K562 (cell line): Measurements from ENCODE around the gene PRKCQ. TPM values are rescaled to one million over a fixed set of nuclear protein-coding genes. Genes with fewer than 3 reads are reported as not detected.

Experiments
- ATAC-seq: fragments of 200-7000 bp; cut with Tn5 transposase; 3 replicates; pipeline ENCODE4 v1.9.1; 2020; ENCODE audit warnings: moderate library complexity
- BruUV-seq: library from RNA; stranded (reverse); fragments of 400-500 nt; replicated peaks from 2 replicates; lab custom pipeline; 2021; lab: Mats Ljungman, UMichigan
- CTCF ChIA-PET: fragments of 300-600 bp; formaldehyde crosslinking; extraction: SDS; loops from one replicate; lab custom pipeline; 2021; ENCODE audit warnings: low intra/inter-chr PET ratio; lab: Yijun Ruan, JAX
- POLR2A ChIA-PET: fragments of 300-600, 350-650 bp; sonication (Branson Sonifier 250); formaldehyde crosslinking; extraction: SDS; loops from one replicate; lab custom pipeline; 2021; ENCODE audit warnings: antibody characterized with exemption, inconsistent platforms; lab: Yijun Ruan, JAX
- DNase-seq, 4 experiments: peaks; one replicate each; pipeline versions ENCODE4 v3.0.0 to v3.0.0-alpha.2; 2011 to 2018; ENCODE audit warnings: low spot score in 3 of 4, mixed read lengths in 3 of 4; ENCODE audit errors: extremely low read depth in 1 of 4
- FAIRE-seq: peaks from 2 replicates; lab custom pipeline; 2011; peaks lifted over from hg19 to GRCh38; lab: Jason Lieb, UNC
- H2AFZ ChIP-seq: 2 replicates; pipeline ENCODE4 v1.6.0; 2011; ENCODE audit warnings: low read depth, low read length, control low read depth, inconsistent platforms
- H3K27ac ChIP-seq: fragments of 200-600 bp; 3 replicates; pipeline ENCODE4 v1.8.0; 2011; ENCODE audit warnings: low read depth, mild to moderate bottlenecking, control low read depth, inconsistent platforms, low read length, moderate library complexity, mixed read lengths; ENCODE audit errors: extremely low read depth
- H3K27me3 ChIP-seq, 2 experiments: fragments of 300-600 bp in 1 of 2; 2 replicates in 1 of 2; 3 replicates in 1 of 2; pipeline versions ENCODE4 v1.6.0 to v1.8.0; 2011; ENCODE audit warnings: inconsistent platforms in 2 of 2, low read length in 2 of 2, mild to moderate bottlenecking in 1 of 2, mixed read lengths in 1 of 2, moderate library complexity in 1 of 2; ENCODE audit not compliant: control insufficient read depth in 2 of 2, insufficient read depth in 2 of 2
- H3K36me3 ChIP-seq: fragments of 300-600 bp; 3 replicates; pipeline ENCODE4 v1.8.0; 2011; ENCODE audit warnings: mild to moderate bottlenecking, low read length, inconsistent platforms; ENCODE audit not compliant: control insufficient read depth, insufficient read depth
- H3K4me1 ChIP-seq, 2 experiments: fragments of 200-600 bp in 1 of 2; replicated peaks in 1 of 2; 2 replicates in 1 of 2; 3 replicates in 1 of 2; pipeline versions ENCODE4 v1.5.1 to v1.8.0; 2011; ENCODE audit warnings: inconsistent platforms in 2 of 2, low read length in 2 of 2, mild to moderate bottlenecking in 1 of 2, mixed read lengths in 1 of 2, moderate library complexity in 1 of 2; ENCODE audit not compliant: control insufficient read depth in 2 of 2, insufficient read depth in 2 of 2
- H3K4me2 ChIP-seq: 2 replicates; pipeline ENCODE4 v1.6.1; 2011; ENCODE audit warnings: low read length, control low read depth, inconsistent platforms, mixed read lengths; ENCODE audit not compliant: insufficient read depth
- H3K4me3 ChIP-seq: fragments of 200-600 bp; sonication (generic), shearing (Covaris generic); 2 replicates; pipeline ENCODE4 v1.5.1; 2016; ENCODE audit warnings: control low read depth, inconsistent platforms
- H3K79me2 ChIP-seq: fragments of 200-600 bp; 3 replicates; pipeline ENCODE4 v1.8.0; 2011; ENCODE audit warnings: low read length, inconsistent platforms; ENCODE audit not compliant: control insufficient read depth, insufficient read depth
- H3K9ac ChIP-seq, 2 experiments: 2 replicates each; pipeline versions ENCODE4 v1.6.0 to v1.6.1; 2011; ENCODE audit warnings: low read depth in 2 of 2, low read length in 2 of 2, control low read depth in 1 of 2, inconsistent platforms in 1 of 2, mild to moderate bottlenecking in 1 of 2, mixed read lengths in 1 of 2; ENCODE audit not compliant: insufficient read depth in 1 of 2
- H3K9me1 ChIP-seq: one replicate; pipeline ENCODE4 v1.6.0; 2011; ENCODE audit warnings: inconsistent platforms, mild to moderate bottlenecking, low read length, moderate library complexity; ENCODE audit not compliant: control insufficient read depth, insufficient read depth
- H3K9me3 ChIP-seq: replicated peaks from 2 replicates; pipeline ENCODE4 v1.5.1; 2011; ENCODE audit warnings: low read depth, low read length, inconsistent platforms; ENCODE audit not compliant: control insufficient read depth, insufficient read depth
- H4K20me1 ChIP-seq: replicated peaks from 2 replicates; pipeline ENCODE4 v1.6.1; 2011; ENCODE audit warnings: low read length, inconsistent platforms, mixed read lengths; ENCODE audit not compliant: control insufficient read depth, insufficient read depth
- KDM5B ChIP-seq: fragments of 200-600 bp; sonication (generic); IDR thresholded peaks from 2 replicates; pipeline ENCODE4 v1.6.1; 2012; ENCODE audit warnings: low read depth, mild to moderate bottlenecking, moderate library complexity, low read length, control low read depth, inconsistent platforms; ENCODE audit not compliant: insufficient replicate concordance
- NUFIP1 ChIP-seq: fragments of 450-650 bp; IDR thresholded peaks from 2 replicates; pipeline ENCODE4 v1.6.1; 2018; ENCODE audit not compliant: partially characterized antibody
- RBM34 ChIP-seq: fragments of 200-400 bp; formaldehyde crosslinking; IDR thresholded peaks from 2 replicates; pipeline ENCODE4 v1.6.1; 2018; ENCODE audit warnings: low read length, borderline replicate concordance; ENCODE audit not compliant: insufficient read depth
- SMARCA5 ChIP-seq: fragments of 450-650 bp; IDR thresholded peaks from 2 replicates; pipeline ENCODE4 v1.6.1; 2016
- WGBS: fragments of 100-300 bp; shearing (Covaris generic); methylation state at CpG from one replicate; pipeline ENCODE4 v1.1.6; 2016; ENCODE audit warnings: low coverage, mixed read lengths; ENCODE audit not compliant: insufficient coverage; ENCODE audit errors: missing lambda C conversion rate; 5-methylcytosine and 5-hydroxymethylcytosine counted together
- in situ Hi-C: fragments of 300-500 bp; cut with MboI; formaldehyde crosslinking; loops from 4 replicates; pipeline ENCODE4 v1.15.0; 2018; ENCODE audit warnings: inconsistent platforms, mixed read lengths
- intact Hi-C: fragments of 100-400 bp; cut with micrococcal nuclease; formaldehyde crosslinking; loops from 2 replicates; pipeline ENCODE4 v1.14.2; 2022
- polyA plus RNA-seq, 8 experiments: library from polyadenylated mRNA; depleted of rRNA in 4 of 8; stranded (reverse) in 5 of 8; unstranded in 3 of 8; fragments of >200 nt; fragmentation: Nextera tagmentation in 2 of 8; fragmentation: Illumina TruSeq in 1 of 8; extraction: Ambion mirVana in 2 of 8; extraction: Trizol in 1 of 8; gene quantifications; 2 replicates each; pipeline versions ENCODE4 v1.2.1 to v1.2.3, GENCODE V29; 2011 to 2014; ENCODE audit warnings: inconsistent platforms in 1 of 8, missing spikeins in 1 of 8
- total RNA-seq, 7 experiments: library from RNA; depleted of rRNA in 6 of 7; stranded (reverse); fragments of >200 nt in 6 of 7; fragmentation: Illumina TruSeq in 2 of 7; extraction: Trizol in 2 of 7; gene quantifications; 2 replicates each; pipeline versions ENCODE4 v1.2.1 to v1.2.3, GENCODE V29; 2011 to 2021; ENCODE audit warnings: low replicate concordance in 1 of 7
- TF ChIP-seq, protein P1 (sequence below): fragments of 250-450 bp; sonication (Bioruptor Pico); IDR thresholded peaks from 2 replicates; pipeline ENCODE4 v1.4.0; 2020
- TF ChIP-seq, protein P2 (sequence below): sonication (generic); formaldehyde crosslinking; IDR thresholded peaks from 2 replicates; pipeline ENCODE4 v1.8.1; 2023; ENCODE audit warnings: mild to moderate bottlenecking, missing genetic modification reagents

Gene PRKCQ
- total and polyA plus RNA-seq, 9 of the 15 experiments (the other 6 are each of a cell fraction or from before 2014, with no cell fraction given) = 4.4 to 23.3 (median 14.6) TPM

- TF ChIP-seq KDM5B = no peak
- no peak for TF ChIP-seq SMARCA5
Measured at GRCh38 chr10:6399231-6399741, 180.8 kb downstream of the PRKCQ start (continued).

GRCh38 chr10:6398399-6398798, 181.7 kb downstream of the PRKCQ start:
- ATAC-seq = no peak
- TF ChIP-seq, protein P1, sequence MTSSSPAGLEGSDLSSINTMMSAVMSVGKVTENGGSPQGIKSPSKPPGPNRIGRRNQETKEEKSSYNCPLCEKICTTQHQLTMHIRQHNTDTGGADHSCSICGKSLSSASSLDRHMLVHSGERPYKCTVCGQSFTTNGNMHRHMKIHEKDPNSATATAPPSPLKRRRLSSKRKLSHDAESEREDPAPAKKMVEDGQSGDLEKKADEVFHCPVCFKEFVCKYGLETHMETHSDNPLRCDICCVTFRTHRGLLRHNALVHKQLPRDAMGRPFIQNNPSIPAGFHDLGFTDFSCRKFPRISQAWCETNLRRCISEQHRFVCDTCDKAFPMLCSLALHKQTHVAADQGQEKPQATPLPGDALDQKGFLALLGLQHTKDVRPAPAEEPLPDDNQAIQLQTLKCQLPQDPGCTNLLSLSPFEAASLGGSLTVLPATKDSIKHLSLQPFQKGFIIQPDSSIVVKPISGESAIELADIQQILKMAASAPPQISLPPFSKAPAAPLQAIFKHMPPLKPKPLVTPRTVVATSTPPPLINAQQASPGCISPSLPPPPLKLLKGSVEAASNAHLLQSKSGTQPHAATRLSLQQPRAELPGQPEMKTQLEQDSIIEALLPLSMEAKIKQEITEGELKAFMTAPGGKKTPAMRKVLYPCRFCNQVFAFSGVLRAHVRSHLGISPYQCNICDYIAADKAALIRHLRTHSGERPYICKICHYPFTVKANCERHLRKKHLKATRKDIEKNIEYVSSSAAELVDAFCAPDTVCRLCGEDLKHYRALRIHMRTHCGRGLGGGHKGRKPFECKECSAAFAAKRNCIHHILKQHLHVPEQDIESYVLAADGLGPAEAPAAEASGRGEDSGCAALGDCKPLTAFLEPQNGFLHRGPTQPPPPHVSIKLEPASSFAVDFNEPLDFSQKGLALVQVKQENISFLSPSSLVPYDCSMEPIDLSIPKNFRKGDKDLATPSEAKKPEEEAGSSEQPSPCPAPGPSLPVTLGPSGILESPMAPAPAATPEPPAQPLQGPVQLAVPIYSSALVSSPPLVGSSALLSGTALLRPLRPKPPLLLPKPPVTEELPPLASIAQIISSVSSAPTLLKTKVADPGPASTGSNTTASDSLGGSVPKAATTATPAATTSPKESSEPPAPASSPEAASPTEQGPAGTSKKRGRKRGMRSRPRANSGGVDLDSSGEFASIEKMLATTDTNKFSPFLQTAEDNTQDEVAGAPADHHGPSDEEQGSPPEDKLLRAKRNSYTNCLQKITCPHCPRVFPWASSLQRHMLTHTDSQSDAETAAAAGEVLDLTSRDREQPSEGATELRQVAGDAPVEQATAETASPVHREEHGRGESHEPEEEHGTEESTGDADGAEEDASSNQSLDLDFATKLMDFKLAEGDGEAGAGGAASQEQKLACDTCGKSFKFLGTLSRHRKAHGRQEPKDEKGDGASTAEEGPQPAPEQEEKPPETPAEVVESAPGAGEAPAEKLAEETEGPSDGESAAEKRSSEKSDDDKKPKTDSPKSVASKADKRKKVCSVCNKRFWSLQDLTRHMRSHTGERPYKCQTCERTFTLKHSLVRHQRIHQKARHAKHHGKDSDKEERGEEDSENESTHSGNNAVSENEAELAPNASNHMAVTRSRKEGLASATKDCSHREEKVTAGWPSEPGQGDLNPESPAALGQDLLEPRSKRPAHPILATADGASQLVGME (CRISPR knock-in tag) = no peak
- TF ChIP-seq NUFIP1 = no peak
- TF ChIP-seq, protein P2, sequence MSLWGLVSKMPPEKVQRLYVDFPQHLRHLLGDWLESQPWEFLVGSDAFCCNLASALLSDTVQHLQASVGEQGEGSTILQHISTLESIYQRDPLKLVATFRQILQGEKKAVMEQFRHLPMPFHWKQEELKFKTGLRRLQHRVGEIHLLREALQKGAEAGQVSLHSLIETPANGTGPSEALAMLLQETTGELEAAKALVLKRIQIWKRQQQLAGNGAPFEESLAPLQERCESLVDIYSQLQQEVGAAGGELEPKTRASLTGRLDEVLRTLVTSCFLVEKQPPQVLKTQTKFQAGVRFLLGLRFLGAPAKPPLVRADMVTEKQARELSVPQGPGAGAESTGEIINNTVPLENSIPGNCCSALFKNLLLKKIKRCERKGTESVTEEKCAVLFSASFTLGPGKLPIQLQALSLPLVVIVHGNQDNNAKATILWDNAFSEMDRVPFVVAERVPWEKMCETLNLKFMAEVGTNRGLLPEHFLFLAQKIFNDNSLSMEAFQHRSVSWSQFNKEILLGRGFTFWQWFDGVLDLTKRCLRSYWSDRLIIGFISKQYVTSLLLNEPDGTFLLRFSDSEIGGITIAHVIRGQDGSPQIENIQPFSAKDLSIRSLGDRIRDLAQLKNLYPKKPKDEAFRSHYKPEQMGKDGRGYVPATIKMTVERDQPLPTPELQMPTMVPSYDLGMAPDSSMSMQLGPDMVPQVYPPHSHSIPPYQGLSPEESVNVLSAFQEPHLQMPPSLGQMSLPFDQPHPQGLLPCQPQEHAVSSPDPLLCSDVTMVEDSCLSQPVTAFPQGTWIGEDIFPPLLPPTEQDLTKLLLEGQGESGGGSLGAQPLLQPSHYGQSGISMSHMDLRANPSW = no peak
- TF ChIP-seq RBM34 = no peak

More at GRCh38 chr10:6398399-6398798, 181.7 kb downstream of the PRKCQ start:
- no TSS peak for BruUV-seq
- H3K9me3 ChIP-seq = no peaks in the 10 kb centered on the region
- POLR2A ChIA-PET = interaction anchor here (0.9 kb wide), 1 partner anchor 196 kb away, joined by 3 read pairs; the partner anchor contains the start of gene PFKFB3
- no peak overlapping the region for H3K27ac ChIP-seq
- H3K27me3 ChIP-seq = peaks cover 10 to 32% of the 10 kb centered on the region in 2 experiments
- H3K4me3 ChIP-seq = no peak overlapping the region
- no peak overlapping the region for H3K4me2 ChIP-seq
- peaks cover 0 to 8% of the 10 kb centered on the region in 2 experiments; a peak in 3 of 5 replicates for H3K4me1 ChIP-seq
- CTCF ChIA-PET = no interaction called here
- no peaks in the 10 kb centered on the region for H4K20me1 ChIP-seq
- intact Hi-C loops = no loop called here
- no peak for FAIRE-seq
- H3K9me1 ChIP-seq = no peaks in the 10 kb centered on the region
- DNase-seq = no peak
- in situ Hi-C loops = loop anchor here (25.0 kb wide), 1 partner anchor 461 kb away; no protein-coding TSS in a partner anchor
- H3K79me2 ChIP-seq = no peaks in the 10 kb centered on the region
- H3K9ac ChIP-seq = no peak overlapping the region
- WGBS = 0% methylated on average over 2 of the region's 2 CpGs
- no peak overlapping the region for H2AFZ ChIP-seq
- H3K36me3 ChIP-seq = no peaks in the 10 kb centered on the region
